Upper lobe of left lung (tissue), 6 donors: ENCODE data around the gene KRAS. TPM values are rescaled to one million over a fixed set of nuclear protein-coding genes. Genes with fewer than 3 reads are reported as not detected.

Source experiments
- total RNA-seq, 6 donors: library from RNA; depleted of rRNA in 4 of 6; stranded (reverse); fragments of >200 nt in 4 of 6; gene quantifications; one replicate each; pipeline versions ENCODE4 v1.1.0 to v1.2.1, GENCODE V29; 2016 to 2021
- donor health status: DM: no; HTN: no; CAD: no; lungs with moderate emphysema.
- donor health status: DM: no; HTN: yes; CAD: no; lungs with severe emphysema.

Gene KRAS
- total RNA-seq, 6 donors from 2014 or later = 10.4 to 32.9 (median 20.6) TPM

Other genes starting within 250 kb of the KRAS start
- gene DNAI7, start 55.8 kb downstream of the KRAS start, total RNA-seq = 10 to 100 TPM in 1 of 6 donors, 1 to 10 TPM in 4, under 1 TPM in 1; 0.72 to 22.3 (median 4.1) TPM
- gene ETFRF1, start 55.7 kb downstream of the KRAS start, total RNA-seq = 10 to 100 TPM in 5 of 6 donors, 1 to 10 TPM in 1; 5.2 to 48.4 (median 20.5) TPM